Stimulated activated effector memory CD8-positive, alpha-beta T cell treated with anti-CD3 and anti-CD28 coated beads, Interleukin-12 subunit alpha, Interleukin-12 subunit beta, amount 100 ng/mL, for 72 hours (primary cell): ENCODE results near the gene PKP2.

Experiments
- ATAC-seq: fragments of 150-1000 bp; cut with Tn5 transposase; 2 replicates; pipeline ENCODE4 v1.10.0; 2021
- DNase-seq, 2 donors: peaks; one replicate each; pipeline ENCODE4 v3.0.0; 2021 to 2022; ENCODE audit warnings: low spot score in 2 of 2
- H3K27ac Mint-ChIP-seq: one replicate; pipeline ENCODE4 v1.8.0; 2022; ENCODE audit warnings: mild to moderate bottlenecking, mixed read lengths
- H3K36me3 Mint-ChIP-seq: one replicate; pipeline ENCODE4 v1.8.0; 2022; ENCODE audit warnings: mild to moderate bottlenecking, mixed read lengths
- H3K4me1 Mint-ChIP-seq: one replicate; pipeline ENCODE4 v1.8.0; 2022; ENCODE audit warnings: mixed read lengths
- H3K4me3 Mint-ChIP-seq: one replicate; pipeline ENCODE4 v1.8.0; 2022; ENCODE audit warnings: mild to moderate bottlenecking, mixed read lengths
- H3K9me3 Mint-ChIP-seq: one replicate; pipeline ENCODE4 v1.8.0; 2022; ENCODE audit warnings: mixed read lengths

Gene PKP2

DNA sequence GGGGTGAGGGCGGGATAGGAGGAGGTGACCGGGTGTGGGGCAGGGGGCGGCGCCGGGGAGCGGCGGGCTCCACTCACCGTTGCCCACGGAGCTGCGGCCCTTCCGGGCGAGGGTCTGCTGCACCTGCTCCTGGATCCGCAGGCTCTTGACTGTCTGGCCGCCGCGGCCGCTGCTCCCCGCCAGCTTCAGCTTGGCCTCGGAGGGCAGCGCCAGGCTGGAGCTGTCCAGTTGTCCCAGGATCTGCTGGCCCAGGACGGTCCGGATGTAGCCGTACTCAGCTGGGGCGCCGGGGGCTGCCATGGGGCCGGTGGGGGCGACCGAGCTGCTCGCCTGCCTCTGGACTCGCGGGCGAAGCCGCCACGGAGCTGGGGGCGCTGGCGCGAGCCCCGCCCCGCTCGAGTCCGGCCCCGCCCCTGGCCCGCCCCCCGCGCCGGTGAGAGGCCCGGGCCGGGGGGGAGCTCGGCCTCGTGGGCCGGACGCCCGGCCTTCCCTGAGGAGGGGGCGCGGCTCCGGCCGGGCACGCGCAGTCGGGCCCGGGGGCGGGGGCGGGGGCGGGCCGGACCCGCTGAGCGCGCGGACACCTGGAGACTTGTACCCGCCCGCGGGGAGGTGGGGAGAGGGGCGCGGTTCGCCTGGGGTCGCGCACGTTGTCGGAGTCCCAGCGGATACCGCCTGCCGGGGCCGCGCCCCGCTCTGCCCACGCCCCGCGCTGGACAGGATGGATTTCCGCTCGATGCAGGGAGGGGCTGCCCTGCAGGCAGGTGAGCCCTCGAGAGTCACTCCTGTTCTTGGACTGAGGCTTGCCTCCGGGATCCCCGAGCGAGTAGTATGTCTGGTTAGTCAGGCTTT lies at the start of gene PKP2:
TSS of gene PKP2 (minus strand) at position 346 of the 849 bp plus-strand sequence. CDS start at position 300, 46 bp downstream.
- Mint-ChIP-seq H3K4me1 (peaks cover 10% of the 10 kb centered on the region), H3K27ac (no peak within 1 kb of the TSS), H3K36me3 (no peaks in the 10 kb centered on the region), H3K4me3 (peak within 1 kb of the TSS; percentile 61), H3K9me3 (no peaks in the 10 kb centered on the region)
- peak; percentile 59 for ATAC-seq
- no peak for DNase-seq

DNA sequence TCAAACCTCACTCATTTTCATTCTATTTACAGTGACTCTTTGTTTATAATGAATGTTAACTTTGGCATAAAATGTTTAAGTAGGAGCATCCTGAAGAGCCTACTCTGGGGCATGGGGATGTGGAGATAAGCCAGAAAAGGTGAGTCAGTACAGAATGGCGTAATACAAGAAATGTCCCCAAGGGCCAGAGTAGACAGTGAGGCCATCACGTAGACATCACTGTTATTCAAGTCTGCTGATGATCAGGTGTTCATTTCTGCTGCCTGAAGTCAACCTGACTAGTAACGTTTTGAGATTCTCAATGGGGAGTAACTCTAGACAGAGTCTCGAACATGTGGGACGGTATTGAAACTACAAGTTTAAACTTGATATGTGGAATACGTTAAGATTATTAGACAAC lies 47.6 kb upstream of the PKP2 start:
- H3K9me3 Mint-ChIP-seq: no peaks in the 10 kb centered on the region
- H3K36me3 Mint-ChIP-seq: no peaks in the 10 kb centered on the region
- DNase-seq (no peak), ATAC-seq (no peak)
- no peaks in the 10 kb centered on the region for H3K4me1 Mint-ChIP-seq
- H3K27ac Mint-ChIP-seq: no peak overlapping the region
- H3K4me3 Mint-ChIP-seq: no peak overlapping the region

DNA sequence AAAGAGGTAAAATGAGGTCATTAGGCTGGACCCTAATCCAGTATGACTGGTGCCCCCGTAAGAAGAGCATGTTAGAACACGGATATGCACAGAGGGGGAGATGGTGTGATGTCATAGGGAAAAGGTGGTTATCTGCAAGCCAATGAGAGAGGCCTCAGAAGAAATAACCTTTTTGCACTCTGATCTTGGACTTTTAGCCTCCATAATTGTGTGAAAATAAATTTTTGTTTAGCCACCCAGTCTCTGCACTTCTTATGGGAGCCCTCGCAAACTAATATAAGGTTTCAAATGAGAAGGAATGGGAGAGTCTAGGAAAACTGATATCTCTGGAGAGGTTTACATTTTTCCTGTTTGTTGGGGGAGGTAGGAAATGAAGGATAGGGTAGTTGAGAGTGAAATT lies 43.2 kb upstream of the PKP2 start:
- ATAC-seq: no peak
- no peak overlapping the region for H3K27ac Mint-ChIP-seq

DNA sequence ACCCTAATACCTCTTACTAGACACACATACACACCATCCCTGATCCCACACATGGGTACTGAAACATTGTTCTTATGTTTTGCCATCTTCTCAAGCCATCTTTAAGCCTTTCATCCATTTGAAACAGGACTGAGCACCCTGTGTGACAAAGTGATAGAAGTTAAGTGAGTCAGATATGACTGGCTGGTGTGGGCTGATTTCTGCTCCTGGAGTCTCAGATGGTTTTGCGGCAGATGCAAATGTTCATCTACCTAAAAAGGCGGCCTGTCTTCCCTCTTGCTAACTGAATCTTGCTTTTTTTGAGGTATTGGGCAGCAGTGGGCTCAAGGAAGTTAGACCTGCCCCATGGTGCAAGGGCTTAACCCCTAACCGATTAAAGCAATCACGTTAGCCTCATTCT lies 30.4 kb upstream of the PKP2 start:
- Mint-ChIP-seq H3K36me3 (no peaks in the 10 kb centered on the region), H3K9me3 (no peaks in the 10 kb centered on the region), H3K4me1 (no peaks in the 10 kb centered on the region), H3K4me3 (no peak overlapping the region), H3K27ac (no peak overlapping the region)
- ATAC-seq (no peak), DNase-seq (no peak)

More for the DNA sequence above, 43.2 kb upstream of the PKP2 start:
- Mint-ChIP-seq H3K4me1 (no peaks in the 10 kb centered on the region), H3K9me3 (no peaks in the 10 kb centered on the region), H3K4me3 (no peak overlapping the region), H3K36me3 (no peaks in the 10 kb centered on the region)
- DNase-seq: no peak

DNA sequence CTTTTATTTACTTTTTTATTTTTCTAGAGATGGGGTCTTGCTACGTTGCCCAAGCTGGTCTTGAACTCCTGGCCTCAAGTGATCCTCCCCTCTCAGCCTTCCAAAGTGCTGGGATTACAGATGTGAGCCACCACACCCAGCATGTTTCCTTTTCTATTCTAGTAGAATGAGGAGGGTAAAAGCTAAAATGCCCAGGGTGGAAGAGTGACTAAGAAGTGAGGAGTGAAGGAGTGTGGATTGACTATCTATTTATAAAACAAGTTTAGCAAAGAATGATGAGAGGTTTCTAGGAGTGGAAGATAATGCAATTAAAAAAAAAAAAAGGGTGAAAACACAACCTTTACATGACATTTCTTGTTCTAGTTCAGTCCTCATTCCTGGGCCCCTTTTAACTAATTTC lies 29.8 kb upstream of the PKP2 start:
- Mint-ChIP-seq H3K27ac (no peak overlapping the region), H3K4me3 (no peak overlapping the region), H3K4me1 (no peaks in the 10 kb centered on the region), H3K36me3 (no peaks in the 10 kb centered on the region), H3K9me3 (no peaks in the 10 kb centered on the region)
- ATAC-seq: no peak
- DNase-seq: no peak

DNA sequence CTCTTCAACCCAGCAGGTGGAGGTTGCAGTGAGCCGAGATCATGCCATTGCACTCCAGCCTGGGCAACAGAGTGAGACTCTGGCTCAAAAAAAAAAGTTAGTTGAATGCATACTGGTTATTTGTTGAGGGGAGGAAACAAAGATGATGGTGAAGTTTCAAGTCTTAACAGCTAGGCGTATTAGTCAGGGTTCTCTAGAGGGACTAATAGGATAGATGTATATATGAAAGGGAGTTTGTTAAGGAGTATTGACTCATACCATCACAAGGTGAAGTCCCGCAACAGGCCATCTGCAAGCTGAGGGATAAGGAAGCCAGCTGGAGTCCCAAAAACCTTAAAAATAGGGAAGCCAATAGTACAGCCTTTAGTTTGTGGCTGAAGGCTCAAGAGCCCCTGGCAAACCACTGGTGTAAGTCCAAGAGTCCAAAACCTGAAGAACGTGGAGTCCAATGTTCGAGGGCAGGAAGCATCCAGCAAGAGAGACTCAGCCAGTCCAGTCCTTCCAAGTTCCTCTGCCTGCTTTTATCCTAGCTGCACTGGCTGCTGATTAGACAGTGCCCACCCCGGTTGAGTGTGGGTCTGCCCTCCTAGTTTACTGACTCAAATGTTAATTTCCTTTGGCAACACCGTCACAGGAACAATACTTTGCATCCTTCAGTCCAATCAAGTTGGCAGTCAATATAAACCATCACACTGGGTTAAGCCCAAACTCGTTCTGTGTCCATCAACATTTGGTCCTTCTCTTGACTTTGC lies 26.1 kb upstream of the PKP2 start:
- Mint-ChIP-seq H3K4me1 (no peaks in the 10 kb centered on the region), H3K9me3 (no peaks in the 10 kb centered on the region), H3K36me3 (no peaks in the 10 kb centered on the region), H3K4me3 (no peak overlapping the region), H3K27ac (no peak overlapping the region)
- ATAC-seq (no peak), DNase-seq (no peak)

DNA sequence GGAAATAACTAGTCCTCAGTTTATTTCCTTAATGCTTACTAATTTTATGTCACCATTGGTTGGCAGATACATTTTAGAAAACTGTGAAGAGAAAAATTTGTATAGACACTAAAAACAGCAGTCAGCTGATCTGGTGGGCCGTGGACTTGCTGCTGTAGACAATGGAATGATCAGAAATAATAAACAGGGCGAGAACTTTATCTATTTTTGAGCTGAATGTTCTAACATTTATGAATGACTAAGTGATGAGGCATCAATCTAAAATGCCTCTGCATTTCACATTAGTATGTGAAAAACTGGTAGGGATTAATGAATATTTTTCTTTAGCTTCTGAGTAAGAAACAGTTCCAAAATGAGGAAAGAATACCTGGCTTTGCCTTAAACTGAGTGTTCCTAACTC lies 24.8 kb upstream of the PKP2 start:
- Mint-ChIP-seq H3K4me1 (no peaks in the 10 kb centered on the region), H3K4me3 (no peak overlapping the region), H3K27ac (no peak overlapping the region), H3K36me3 (no peaks in the 10 kb centered on the region), H3K9me3 (no peaks in the 10 kb centered on the region)
- DNase-seq: no peak
- no peak for ATAC-seq

DNA sequence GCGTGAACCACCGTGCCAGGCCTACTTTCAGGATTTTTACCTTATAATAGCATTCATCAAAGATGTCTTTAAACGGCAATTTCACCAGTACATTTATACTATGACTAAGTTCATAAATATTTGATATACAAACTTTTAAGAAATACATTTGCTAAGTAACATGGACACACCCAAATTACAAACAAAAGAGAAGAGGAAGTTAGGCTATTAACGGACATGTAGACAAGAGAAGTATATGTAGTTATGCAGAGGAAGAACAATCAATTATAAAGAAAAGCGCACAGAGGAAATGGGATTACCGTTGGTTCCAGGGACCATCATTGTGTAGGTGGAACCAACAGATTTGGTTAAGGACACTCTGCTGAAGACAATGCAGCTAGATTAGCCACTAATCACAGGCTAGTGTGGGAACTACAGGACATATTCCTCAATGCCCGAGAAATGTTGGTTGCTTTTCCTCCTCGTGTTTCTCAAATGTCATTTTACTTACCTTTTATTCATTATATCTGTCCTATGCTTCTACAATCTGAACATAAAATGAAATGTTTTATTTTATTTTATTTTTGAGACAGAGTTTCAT lies 24.0 kb upstream of the PKP2 start:
- ATAC-seq: no peak
- no peak overlapping the region for H3K27ac Mint-ChIP-seq
- H3K4me3 Mint-ChIP-seq: no peak overlapping the region
- H3K36me3 Mint-ChIP-seq: no peaks in the 10 kb centered on the region
- DNase-seq: no peak
- no peaks in the 10 kb centered on the region for H3K9me3 Mint-ChIP-seq
- no peaks in the 10 kb centered on the region for H3K4me1 Mint-ChIP-seq

DNA sequence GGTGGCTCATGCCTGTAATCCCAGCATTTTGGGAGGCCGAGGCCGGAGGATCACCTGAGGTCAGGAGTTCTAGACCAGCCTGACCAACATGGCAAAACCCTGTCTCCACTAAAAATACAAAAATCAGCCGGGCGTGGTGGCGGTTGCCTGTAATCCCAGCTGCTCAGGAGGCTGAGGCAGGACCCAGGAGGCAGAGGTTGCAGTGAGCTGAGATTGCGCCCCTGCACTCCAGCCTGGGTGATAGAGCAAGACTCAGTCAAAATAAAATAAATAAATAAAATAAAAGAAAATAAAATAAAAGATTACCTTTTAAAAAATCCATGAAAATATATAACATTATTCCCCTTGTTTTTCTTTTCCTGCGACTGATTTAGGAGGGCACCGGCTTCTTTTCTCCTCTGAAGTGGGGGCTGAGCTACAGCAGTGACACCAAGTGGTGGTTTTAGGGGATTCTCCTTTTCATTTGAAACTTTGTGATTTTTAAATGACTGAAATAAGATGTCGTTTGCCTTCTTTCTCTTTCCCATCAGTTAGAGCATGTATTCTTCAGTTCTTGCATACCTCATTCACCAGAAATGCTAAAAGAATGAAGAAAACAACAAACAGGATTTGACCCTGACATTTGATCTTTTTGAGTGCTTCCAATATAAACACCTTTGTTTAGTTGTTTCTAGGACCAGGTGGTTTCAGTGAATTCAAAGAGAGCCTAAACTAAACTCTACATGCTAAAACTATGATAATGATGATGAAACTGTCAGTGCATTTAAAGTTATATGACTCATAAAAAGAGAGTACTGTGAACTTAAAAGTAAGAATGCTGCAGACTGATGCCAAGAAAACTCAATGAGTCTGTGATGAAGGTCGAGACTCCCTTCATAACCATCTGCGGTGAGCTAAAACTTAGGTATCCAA lies 22.6 kb upstream of the PKP2 start:
- H3K4me1 Mint-ChIP-seq: no peaks in the 10 kb centered on the region
- no peak overlapping the region for H3K4me3 Mint-ChIP-seq
- DNase-seq (no peak), ATAC-seq (no peak)
- H3K36me3 Mint-ChIP-seq: no peaks in the 10 kb centered on the region
- H3K27ac Mint-ChIP-seq: no peak overlapping the region
- no peaks in the 10 kb centered on the region for H3K9me3 Mint-ChIP-seq

DNA sequence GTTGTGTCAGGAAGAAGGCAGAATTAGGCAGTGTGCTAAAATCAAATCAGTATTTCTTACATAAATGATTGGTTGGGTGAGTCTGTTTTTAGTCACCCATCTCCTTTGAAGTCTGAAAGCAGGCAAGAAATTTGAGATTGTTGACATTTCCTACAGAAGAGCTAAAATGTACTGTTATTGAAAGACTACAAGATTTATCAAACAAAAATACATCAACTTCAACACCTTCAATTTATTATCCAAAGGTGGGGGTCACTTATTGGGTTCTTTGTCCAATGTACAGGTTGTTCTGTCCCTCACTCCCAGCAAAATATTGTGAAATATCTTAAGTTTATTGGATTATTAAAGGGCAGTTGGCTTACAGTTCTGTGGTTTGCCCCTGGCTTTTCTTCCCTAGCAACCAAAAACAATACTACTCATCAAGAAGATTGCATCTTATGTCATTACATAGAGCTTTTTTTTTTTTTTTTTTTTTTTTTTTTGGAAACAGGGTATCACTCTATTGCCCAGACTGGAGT lies 20.6 kb upstream of the PKP2 start:
- Mint-ChIP-seq H3K27ac (no peak overlapping the region), H3K4me1 (no peaks in the 10 kb centered on the region), H3K9me3 (no peaks in the 10 kb centered on the region), H3K4me3 (no peak overlapping the region), H3K36me3 (no peaks in the 10 kb centered on the region)
- no peak for ATAC-seq
- DNase-seq: no peak

DNA sequence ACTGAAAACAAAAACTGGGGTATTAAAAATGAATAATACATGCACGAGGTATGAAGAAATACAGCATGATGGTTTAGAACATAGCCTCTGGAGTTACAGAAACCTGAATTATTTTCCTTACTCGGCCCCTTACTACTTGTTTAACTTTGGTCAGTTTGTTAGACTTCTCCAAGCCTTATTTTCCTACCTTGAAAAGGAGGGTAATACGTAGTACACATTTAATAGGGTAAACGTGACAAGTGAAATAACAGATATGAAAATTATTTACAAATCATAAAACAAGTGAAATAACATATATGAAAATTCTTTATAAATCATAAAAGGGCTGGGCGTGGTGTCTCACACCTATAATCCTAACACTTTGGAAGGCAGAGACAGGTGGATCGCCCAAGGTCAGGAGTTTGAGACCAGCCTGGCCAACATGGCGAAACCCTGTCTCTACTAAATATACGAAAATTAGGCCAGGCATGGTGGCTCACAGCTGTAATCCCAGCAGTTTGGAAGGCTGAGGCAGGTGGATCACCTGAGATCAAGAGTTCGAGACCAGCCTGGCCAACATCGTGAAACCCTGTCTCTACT lies 11.4 kb upstream of the PKP2 start:
- Mint-ChIP-seq H3K4me3 (no peak overlapping the region), H3K27ac (no peak overlapping the region), H3K4me1 (no peaks in the 10 kb centered on the region), H3K9me3 (peaks cover 2% of the 10 kb centered on the region), H3K36me3 (no peaks in the 10 kb centered on the region)
- DNase-seq (no peak), ATAC-seq (no peak)

DNA sequence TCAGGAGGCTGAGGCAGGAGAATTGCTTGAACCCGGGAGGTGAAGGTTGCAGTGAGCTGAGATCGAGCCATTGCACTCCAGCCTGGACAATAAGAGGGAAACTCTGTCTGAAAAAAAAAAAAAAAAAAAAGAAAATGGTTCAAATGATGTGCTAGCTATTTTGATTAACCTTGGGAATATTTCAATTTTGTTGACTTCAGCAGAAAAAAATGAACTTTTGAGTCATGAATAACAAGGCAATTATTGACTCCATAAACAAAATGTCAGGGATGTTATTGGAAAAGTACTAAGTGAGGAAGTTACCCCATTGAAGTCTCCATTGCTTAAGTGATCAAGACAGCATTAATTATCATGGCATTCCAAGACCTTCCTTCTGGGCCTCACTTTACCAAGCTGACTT lies 10.6 kb upstream of the PKP2 start:
- Mint-ChIP-seq H3K27ac (no peak overlapping the region), H3K9me3 (peaks cover 2% of the 10 kb centered on the region)

DNA sequence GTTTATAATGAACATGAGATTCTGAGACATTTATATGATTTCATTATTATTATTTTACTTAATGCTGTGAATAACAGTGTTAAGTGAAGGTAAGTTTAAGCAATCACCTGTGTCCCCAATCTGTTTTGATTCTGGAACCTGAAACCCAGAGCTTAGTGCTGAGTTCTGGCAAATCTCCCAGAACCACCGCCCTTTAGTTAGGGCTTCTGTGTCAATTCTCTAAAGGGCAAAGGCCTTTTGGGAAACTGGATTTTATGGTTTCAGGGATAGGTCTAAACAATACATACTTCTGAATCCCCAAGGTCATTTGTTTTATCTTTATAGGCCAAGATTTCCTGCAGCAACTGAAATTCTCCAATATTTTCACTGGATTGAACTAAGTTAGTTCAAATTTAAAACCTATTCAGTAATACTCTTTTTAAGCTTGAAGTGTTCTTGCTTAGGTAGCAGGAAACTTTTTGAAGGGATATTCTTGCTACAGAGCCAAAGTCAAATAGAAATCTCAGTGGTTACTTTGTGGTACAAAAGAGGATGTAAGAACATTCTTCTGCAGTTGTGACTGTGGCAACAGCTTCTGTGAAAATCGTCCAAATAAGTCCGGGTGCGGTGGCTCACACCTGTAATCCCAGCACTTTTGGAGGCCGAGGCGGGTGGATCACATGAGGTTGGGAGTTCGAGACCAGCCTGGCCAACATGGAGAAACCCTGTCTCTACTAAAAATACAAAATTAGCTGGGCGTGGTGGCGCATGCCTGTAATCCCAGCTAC lies 10.0 kb upstream of the PKP2 start:
- DNase-seq (no peak), ATAC-seq (peak; percentile 54)
- Mint-ChIP-seq H3K4me3 (no peak overlapping the region), H3K9me3 (peaks cover 2% of the 10 kb centered on the region), H3K4me1 (no peaks in the 10 kb centered on the region), H3K36me3 (no peaks in the 10 kb centered on the region), H3K27ac (no peak overlapping the region)

More for the DNA sequence above, 10.6 kb upstream of the PKP2 start:
- no peaks in the 10 kb centered on the region for H3K4me1 Mint-ChIP-seq
- ATAC-seq (no peak), DNase-seq (no peak)
- H3K4me3 Mint-ChIP-seq: no peak overlapping the region
- H3K36me3 Mint-ChIP-seq: no peaks in the 10 kb centered on the region

DNA sequence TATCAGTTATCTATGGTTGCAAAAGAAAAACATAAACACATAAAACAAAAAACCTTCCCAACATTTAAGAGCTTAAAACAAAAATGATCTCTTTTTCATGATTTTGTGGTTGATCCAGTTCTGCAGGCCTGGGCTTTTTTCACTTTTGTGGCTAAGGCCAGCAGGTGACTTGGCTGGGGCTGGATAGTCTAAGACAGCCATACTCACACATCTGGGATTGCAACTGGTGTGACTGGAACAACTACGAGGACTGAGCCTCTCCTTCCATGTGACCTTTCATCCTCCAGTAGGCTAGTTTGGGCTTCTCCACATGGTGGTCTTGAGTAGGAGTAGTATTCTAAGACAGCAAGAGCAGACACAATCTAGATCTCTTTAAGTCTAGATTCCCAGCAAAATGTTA lies 7.2 kb upstream of the PKP2 start:
- no peak overlapping the region for H3K27ac Mint-ChIP-seq
- DNase-seq (no peak), ATAC-seq (no peak)
- H3K9me3 Mint-ChIP-seq: peaks cover 2% of the 10 kb centered on the region
- no peaks in the 10 kb centered on the region for H3K4me1 Mint-ChIP-seq
- H3K4me3 Mint-ChIP-seq: no peak overlapping the region
- no peaks in the 10 kb centered on the region for H3K36me3 Mint-ChIP-seq
